Measurements from ENCODE around the gene GLCE.

GRCh38 chr15:69237718-69238117 lies 77.3 kb downstream of the GLCE start:
- TF ChIP-seq SP1 (IDR thresholded peaks at IDR 0.05): no peak
- TF ChIP-seq, protein P1, sequence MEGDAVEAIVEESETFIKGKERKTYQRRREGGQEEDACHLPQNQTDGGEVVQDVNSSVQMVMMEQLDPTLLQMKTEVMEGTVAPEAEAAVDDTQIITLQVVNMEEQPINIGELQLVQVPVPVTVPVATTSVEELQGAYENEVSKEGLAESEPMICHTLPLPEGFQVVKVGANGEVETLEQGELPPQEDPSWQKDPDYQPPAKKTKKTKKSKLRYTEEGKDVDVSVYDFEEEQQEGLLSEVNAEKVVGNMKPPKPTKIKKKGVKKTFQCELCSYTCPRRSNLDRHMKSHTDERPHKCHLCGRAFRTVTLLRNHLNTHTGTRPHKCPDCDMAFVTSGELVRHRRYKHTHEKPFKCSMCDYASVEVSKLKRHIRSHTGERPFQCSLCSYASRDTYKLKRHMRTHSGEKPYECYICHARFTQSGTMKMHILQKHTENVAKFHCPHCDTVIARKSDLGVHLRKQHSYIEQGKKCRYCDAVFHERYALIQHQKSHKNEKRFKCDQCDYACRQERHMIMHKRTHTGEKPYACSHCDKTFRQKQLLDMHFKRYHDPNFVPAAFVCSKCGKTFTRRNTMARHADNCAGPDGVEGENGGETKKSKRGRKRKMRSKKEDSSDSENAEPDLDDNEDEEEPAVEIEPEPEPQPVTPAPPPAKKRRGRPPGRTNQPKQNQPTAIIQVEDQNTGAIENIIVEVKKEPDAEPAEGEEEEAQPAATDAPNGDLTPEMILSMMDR (IDR thresholded peaks at IDR 0.05; ENCODE audit: low read depth, low read length, missing input control): no peak
- TF ChIP-seq, protein P2, sequence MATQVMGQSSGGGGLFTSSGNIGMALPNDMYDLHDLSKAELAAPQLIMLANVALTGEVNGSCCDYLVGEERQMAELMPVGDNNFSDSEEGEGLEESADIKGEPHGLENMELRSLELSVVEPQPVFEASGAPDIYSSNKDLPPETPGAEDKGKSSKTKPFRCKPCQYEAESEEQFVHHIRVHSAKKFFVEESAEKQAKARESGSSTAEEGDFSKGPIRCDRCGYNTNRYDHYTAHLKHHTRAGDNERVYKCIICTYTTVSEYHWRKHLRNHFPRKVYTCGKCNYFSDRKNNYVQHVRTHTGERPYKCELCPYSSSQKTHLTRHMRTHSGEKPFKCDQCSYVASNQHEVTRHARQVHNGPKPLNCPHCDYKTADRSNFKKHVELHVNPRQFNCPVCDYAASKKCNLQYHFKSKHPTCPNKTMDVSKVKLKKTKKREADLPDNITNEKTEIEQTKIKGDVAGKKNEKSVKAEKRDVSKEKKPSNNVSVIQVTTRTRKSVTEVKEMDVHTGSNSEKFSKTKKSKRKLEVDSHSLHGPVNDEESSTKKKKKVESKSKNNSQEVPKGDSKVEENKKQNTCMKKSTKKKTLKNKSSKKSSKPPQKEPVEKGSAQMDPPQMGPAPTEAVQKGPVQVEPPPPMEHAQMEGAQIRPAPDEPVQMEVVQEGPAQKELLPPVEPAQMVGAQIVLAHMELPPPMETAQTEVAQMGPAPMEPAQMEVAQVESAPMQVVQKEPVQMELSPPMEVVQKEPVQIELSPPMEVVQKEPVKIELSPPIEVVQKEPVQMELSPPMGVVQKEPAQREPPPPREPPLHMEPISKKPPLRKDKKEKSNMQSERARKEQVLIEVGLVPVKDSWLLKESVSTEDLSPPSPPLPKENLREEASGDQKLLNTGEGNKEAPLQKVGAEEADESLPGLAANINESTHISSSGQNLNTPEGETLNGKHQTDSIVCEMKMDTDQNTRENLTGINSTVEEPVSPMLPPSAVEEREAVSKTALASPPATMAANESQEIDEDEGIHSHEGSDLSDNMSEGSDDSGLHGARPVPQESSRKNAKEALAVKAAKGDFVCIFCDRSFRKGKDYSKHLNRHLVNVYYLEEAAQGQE (IDR thresholded peaks at IDR 0.05): no peak
- no peak for TF ChIP-seq FOXA1 (IDR thresholded peaks at IDR 0.05)
- TF ChIP-seq RAD21 (IDR thresholded peaks at IDR 0.05): no peak
- TF ChIP-seq ZBTB33 (IDR thresholded peaks at IDR 0.05): no peak

Measured in liver (tissue), 3 donors.